A549 treated with dexamethasone at 1 μM for 4 hours (cell line): ENCODE measurements around the gene RPP40. TPM values are rescaled to one million over a fixed set of nuclear protein-coding genes. Genes with fewer than 3 reads are reported as not detected.

Experiments
- total RNA-seq: library from RNA; stranded (reverse); fragments of 200-300 nt; extraction: Qiagen RNA extraction; gene quantifications from 5 replicates; pipeline ENCODE4 v1.2.3, GENCODE V29; 2022

Gene RPP40, protein sequence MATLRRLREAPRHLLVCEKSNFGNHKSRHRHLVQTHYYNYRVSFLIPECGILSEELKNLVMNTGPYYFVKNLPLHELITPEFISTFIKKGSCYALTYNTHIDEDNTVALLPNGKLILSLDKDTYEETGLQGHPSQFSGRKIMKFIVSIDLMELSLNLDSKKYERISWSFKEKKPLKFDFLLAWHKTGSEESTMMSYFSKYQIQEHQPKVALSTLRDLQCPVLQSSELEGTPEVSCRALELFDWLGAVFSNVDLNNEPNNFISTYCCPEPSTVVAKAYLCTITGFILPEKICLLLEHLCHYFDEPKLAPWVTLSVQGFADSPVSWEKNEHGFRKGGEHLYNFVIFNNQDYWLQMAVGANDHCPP
- total RNA-seq = 21.4 to 30.5 TPM (median 24.5 TPM) in 5 replicates

DNA sequence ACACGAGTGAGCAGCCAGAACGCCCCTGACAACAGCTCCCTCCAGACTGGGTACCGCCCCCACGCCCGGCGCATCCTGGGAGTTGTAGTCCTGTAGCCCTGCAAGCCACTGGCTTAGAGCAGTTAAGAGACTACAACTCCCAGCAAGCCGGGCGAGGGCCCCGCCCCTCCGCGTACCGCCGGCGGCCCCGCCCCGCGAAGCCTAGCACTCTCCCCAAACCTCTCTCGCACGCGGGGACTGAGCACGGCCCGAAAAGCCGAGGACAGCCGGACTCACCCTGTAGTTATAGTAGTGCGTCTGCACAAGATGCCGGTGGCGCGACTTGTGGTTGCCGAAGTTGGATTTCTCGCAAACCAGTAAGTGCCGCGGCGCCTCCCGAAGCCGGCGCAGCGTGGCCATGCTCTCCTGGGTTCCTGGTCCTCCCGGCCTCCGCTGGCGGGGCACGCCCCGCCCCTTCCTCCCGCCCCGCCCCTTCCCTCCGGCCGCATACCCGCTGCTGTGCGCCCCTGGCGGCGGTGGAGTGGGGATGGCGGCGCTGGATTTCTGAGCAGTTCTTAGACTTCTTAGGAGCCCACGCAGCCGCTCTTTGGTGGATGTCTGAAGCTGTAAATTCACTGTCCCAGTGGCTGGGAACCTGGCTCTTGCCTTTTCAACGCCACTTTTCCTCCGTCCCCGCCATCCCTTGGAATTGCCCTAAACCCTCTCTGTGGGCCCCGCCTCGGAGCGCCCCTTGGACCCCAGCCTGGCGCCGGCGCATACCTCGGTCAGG, at the start of gene RPP40:
Gene RPP40 (minus strand): TSS at position 434 of the 769 bp plus-strand sequence. CDS start 35 bp downstream, at position 399.

Other genes starting within 250 kb of the RPP40 start
- 19.1 to 26.1 TPM (median 21.6 TPM) in 5 replicates for gene CDYL, start 227.6 kb downstream of the RPP40 start, total RNA-seq
- gene PPP1R3G, start 81.3 kb upstream of the RPP40 start, total RNA-seq = 1.5 to 2.3 TPM (median 2.0 TPM) in 5 replicates